GM19463 (cell line): ENCODE measurements around the gene CCDC194.

Experiments used
- ATAC-seq: cut with Tn5 transposase; IDR thresholded peaks from one replicate; pipeline ENCODE4 v1.9.1; 2021; ENCODE audit warnings: mild to moderate bottlenecking, moderate library complexity; ENCODE audit not compliant: unreplicated experiment

The CCDC194 gene

GRCh38 chr19:17406046-17406886 is 12.3 kb upstream of the CCDC194 start:
- no peak for ATAC-seq

GRCh38 chr19:17405250-17406045 is 11.5 kb upstream of the CCDC194 start, which contains the start of gene BST2:
TSS of gene BST2 (minus strand) at chr19:17405630. CDS start at chr19:17405575, 55 bp downstream.
- peak; percentile 80 for ATAC-seq

GRCh38 chr19:17404621-17405249 is 10.7 kb upstream of the CCDC194 start:
- peak; percentile 15 for ATAC-seq

- ATAC-seq = no peak
Measured at GRCh38 chr19:17404015-17404414, 10.0 kb upstream of the CCDC194 start.

- no peak for ATAC-seq
Measured at GRCh38 chr19:17402982-17403855, 9.2 kb upstream of the CCDC194 start.

- no peak for ATAC-seq
Measured at GRCh38 chr19:17401628-17402027, 7.6 kb upstream of the CCDC194 start.

- ATAC-seq = no peak
Measured at GRCh38 chr19:17398902-17399527, 5.0 kb upstream of the CCDC194 start.

GRCh38 chr19:17394891-17395415 is 957 bp upstream of the CCDC194 start:
- no peak for ATAC-seq

- ATAC-seq = no peak
Measured at GRCh38 chr19:17393002-17393401, 994 bp downstream of the CCDC194 start.

GRCh38 chr19:17391371-17392151 is 2.4 kb downstream of the CCDC194 start:
- no peak for ATAC-seq

- peak; percentile 94 for ATAC-seq
Measured at GRCh38 chr19:17390665-17391370, 3.2 kb downstream of the CCDC194 start.

GRCh38 chr19:17389957-17390664 is 3.9 kb downstream of the CCDC194 start:
- ATAC-seq = no peak

GRCh38 chr19:17389288-17389687 is 4.7 kb downstream of the CCDC194 start:
- no peak for ATAC-seq

GRCh38 chr19:17385878-17386611 is 8.0 kb downstream of the CCDC194 start:
- no peak for ATAC-seq

- ATAC-seq = no peak
Measured at GRCh38 chr19:17380426-17381138, 13.4 kb downstream of the CCDC194 start.

- no peak for ATAC-seq
Measured at GRCh38 chr19:17379221-17379631, 14.8 kb downstream of the CCDC194 start.
